Adrenal gland (tissue), 12 donors: ENCODE results near the gene WLS. TPM values are rescaled to one million over a fixed set of nuclear protein-coding genes. Genes with fewer than 3 reads are reported as not detected.

ENCODE experiments used
- DNase-seq, 7 donors: peaks; one replicate each; pipeline ENCODE4 v3.0.0-alpha.2; 2019 to 2020
- H3K27ac ChIP-seq, 5 donors: fragments of 200-600 bp; sonication (generic) in 4 of 5; 1 replicate in 3 of 5; 2 replicates in 2 of 5; pipeline versions ENCODE4 v1.5.1 to v1.8.0; 2016 to 2020; ENCODE audit warnings: mild to moderate bottlenecking in 1 of 5
- H3K27me3 ChIP-seq: fragments of 200-600 bp; 2 replicates; pipeline ENCODE4 v1.8.0; 2021
- H3K36me3 ChIP-seq, 2 donors: fragments of 200-600 bp; replicated peaks in 1 of 2; 1 replicate in 1 of 2; 2 replicates in 1 of 2; pipeline versions ENCODE4 v1.5.1 to v1.8.0; 2018 to 2022
- H3K4me1 ChIP-seq, 2 donors: fragments of 200-600 bp; replicated peaks in 1 of 2; 1 replicate in 1 of 2; 2 replicates in 1 of 2; pipeline versions ENCODE4 v1.5.1 to v1.8.0; 2018 to 2021
- H3K4me3 ChIP-seq, 4 donors: fragments of 200-600 bp; sonication (generic) in 3 of 4; one replicate each; pipeline ENCODE4 v1.5.1; 2016 to 2018
- H3K9me3 ChIP-seq, 3 donors: fragments of 200-600 bp; sonication (generic) in 1 of 3; replicated peaks in 1 of 3; 1 replicate in 2 of 3; 2 replicates in 1 of 3; pipeline versions ENCODE4 v1.5.1 to v1.8.0; 2016 to 2021
- POLR2A ChIP-seq, 2 donors: fragments of 450-650 bp; IDR thresholded peaks; one replicate each; pipeline ENCODE4 v1.6.1; 2017; ENCODE audit warnings: antibody characterized with exemption in 2 of 2, mild to moderate bottlenecking in 2 of 2, moderate library complexity in 1 of 2
- WGBS, 4 donors: extraction: QIAGEN DNeasy Blood & Tissue Kit in 2 of 4; methylation state at CpG; one replicate each; pipeline versions ENCODE4 v1.1.5 to v1.1.7; 2013 to 2017; 5-methylcytosine and 5-hydroxymethylcytosine counted together
- intact Hi-C, 2 donors: fragments of 100-400 bp; cut with DNase I; formaldehyde crosslinking; loops; one replicate each; pipeline versions ENCODE4 v1.14.1 to v1.15.0; 2022 to 2023
- microRNA counts, 2 donors: library from miRNA; unstranded; fragments of <30 nt; microRNA quantifications; one replicate each; lab custom pipeline; 2016
- microRNA-seq, 3 donors: library from miRNA; unstranded; fragments of <30 nt; microRNA quantifications; one replicate each; pipeline ENCODE4, GENCODE V29; 2017 to 2020
- polyA plus RNA-seq, 3 donors: library from polyadenylated mRNA; stranded (reverse); fragments of 200-250 nt in 2 of 3; fragments of 350-450 nt in 1 of 3; fragmentation: Illumina TruSeq in 1 of 3; extraction: RNeasy Lipid Tissue Mini Kit (QIAGEN cat#74804) in 1 of 3; gene quantifications; one replicate each; pipeline ENCODE4 v1.2.3, GENCODE V29; 2013 to 2014
- small RNA-seq, 2 donors: library from RNA; depleted of rRNA; stranded (forward); fragments of <200 nt; gene quantifications; one replicate each; pipeline ENCODE3, GENCODE V24; 2016
- total RNA-seq, 9 donors: library from RNA; depleted of rRNA in 4 of 9; stranded (reverse); fragments of >200 nt in 4 of 9; fragments of 120-200 nt in 1 of 9; fragmentation: NEBNext Ultra II Directional in 1 of 9; extraction: Animal tissue kit (Norgen Biotek cat#: 25700) in 1 of 9; gene quantifications; one replicate each; pipeline versions ENCODE4 v1.1.0 to v1.2.4, GENCODE V29; 2013 to 2023
- TF ChIP-seq, protein P1 (sequence below), 6 experiments: fragments of 450-650 bp in 4 of 6; fragments of 200-600 bp in 2 of 6; sonication (generic) in 1 of 6; IDR thresholded peaks; 1 replicate in 5 of 6; 2 replicates in 1 of 6; pipeline versions ENCODE4 v1.5.1 to v1.8.0; 2016 to 2021; ENCODE audit warnings: antibody characterized with exemption in 6 of 6, mild to moderate bottlenecking in 2 of 6, moderate library complexity in 1 of 6
- donor health status: healthy with polysubstance abuse.
- donor health status: Bipolar disorder and iron deficiency.
- donor health status: DM: yes; HTN: yes; CAD: no.
- donor health status: DM: no; HTN: no; CAD: no.
- donor health status: DM: no; HTN: no; CAD: no.
- donor health status: DM: yes; HTN: yes; CAD: no.

The WLS gene
- total and polyA plus RNA-seq, 12 donors = 28.7 to 114 (median 59.5) TPM

DNA sequence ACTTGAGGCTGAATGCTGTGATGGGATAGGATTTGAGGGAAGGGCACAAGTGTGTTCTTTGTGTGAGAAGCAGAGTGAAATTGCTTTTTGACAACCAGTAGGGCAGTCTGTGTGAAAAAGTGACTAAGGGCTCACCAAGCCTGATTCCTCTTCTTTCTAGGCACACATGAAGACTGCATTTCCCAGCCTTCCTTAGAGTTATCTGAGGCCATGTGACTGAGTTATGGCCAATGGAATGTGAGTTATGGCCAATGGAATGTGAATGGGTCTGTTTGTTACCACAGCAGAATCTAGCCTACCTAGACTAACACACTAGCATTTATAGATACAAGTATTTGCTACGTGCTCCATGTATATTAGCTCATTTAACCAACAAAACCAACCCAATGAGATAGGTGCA is 146.6 kb downstream of the WLS start:
- Histone ChIP-seq H3K27ac (no peak overlapping the region), H3K36me3 (no peaks in the 10 kb centered on the region), H3K9me3 (no peaks in the 10 kb centered on the region), H3K4me3 (no peak overlapping the region), H3K27me3 (no peaks in the 10 kb centered on the region), H3K4me1 (no peaks in the 10 kb centered on the region)
- no peak for TF ChIP-seq POLR2A (IDR thresholded peaks at IDR 0.05)
- TF ChIP-seq, protein P1, sequence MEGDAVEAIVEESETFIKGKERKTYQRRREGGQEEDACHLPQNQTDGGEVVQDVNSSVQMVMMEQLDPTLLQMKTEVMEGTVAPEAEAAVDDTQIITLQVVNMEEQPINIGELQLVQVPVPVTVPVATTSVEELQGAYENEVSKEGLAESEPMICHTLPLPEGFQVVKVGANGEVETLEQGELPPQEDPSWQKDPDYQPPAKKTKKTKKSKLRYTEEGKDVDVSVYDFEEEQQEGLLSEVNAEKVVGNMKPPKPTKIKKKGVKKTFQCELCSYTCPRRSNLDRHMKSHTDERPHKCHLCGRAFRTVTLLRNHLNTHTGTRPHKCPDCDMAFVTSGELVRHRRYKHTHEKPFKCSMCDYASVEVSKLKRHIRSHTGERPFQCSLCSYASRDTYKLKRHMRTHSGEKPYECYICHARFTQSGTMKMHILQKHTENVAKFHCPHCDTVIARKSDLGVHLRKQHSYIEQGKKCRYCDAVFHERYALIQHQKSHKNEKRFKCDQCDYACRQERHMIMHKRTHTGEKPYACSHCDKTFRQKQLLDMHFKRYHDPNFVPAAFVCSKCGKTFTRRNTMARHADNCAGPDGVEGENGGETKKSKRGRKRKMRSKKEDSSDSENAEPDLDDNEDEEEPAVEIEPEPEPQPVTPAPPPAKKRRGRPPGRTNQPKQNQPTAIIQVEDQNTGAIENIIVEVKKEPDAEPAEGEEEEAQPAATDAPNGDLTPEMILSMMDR (IDR thresholded peaks at IDR 0.05) = no peak
- intact Hi-C loops = no loop called here
- no peak for DNase-seq
- 87 to 97% (median 91%) methylated on average over 1 of the region's 1 CpG for WGBS, 4 donors

DNA sequence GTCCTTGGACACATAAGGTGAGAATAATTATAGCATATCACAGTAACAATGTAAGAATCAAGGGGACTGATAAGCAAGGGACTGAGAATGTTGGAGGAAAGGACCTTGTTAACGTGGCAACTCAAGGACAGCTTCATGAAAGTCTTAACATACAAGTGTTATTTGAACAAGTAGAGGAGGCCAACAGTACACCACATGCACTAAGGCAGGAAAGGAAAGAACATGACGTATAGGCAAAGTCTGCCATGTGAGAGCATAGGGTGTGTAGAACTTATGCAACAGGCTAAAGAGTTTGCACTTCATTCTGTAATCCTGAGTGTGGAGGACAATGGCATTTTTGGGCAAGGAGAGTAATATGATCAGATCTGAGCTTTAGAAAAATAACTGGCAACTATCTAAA is 148.6 kb downstream of the WLS start:
- DNase-seq = no peak
- no peaks in the 10 kb centered on the region for H3K9me3 ChIP-seq
- TF ChIP-seq, protein P1 (IDR thresholded peaks at IDR 0.05) = no peak
- no peak for TF ChIP-seq POLR2A (IDR thresholded peaks at IDR 0.05)
- 44 to 65% (median 54%) methylated on average over 2 of the region's 2 CpGs for WGBS, 4 donors
- H3K4me1 ChIP-seq = no peaks in the 10 kb centered on the region
- intact Hi-C loops = no loop called here
- no peaks in the 10 kb centered on the region for H3K36me3 ChIP-seq
- no peak overlapping the region for H3K4me3 ChIP-seq
- H3K27ac ChIP-seq = no peak overlapping the region
- H3K27me3 ChIP-seq = no peaks in the 10 kb centered on the region

DNA sequence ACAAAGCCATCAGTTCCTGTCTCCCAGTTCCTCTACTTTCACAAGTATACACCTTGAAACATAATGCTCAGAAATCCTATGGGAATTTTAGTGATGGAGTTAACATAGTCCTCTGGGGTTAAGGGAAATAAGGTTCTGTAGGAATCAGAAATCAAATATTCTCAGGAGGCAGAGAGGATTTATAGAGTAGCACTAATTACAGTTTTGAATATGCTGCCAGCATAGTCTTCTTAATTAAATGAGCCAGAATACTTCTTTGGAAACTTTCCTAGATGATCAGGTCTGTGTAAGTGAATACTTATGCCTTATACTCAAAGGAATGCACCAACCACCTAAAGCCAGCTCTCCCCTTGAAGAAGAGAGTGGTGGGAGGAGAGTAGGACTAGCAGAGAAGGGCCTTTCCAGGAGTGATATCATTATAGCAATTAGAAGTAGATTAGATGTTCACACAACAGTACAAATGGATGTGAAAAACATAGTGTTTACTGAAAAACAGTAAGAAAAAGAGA is 150.5 kb downstream of the WLS start:
- Histone ChIP-seq H3K36me3 (no peaks in the 10 kb centered on the region), H3K4me1 (no peaks in the 10 kb centered on the region), H3K27ac (no peak overlapping the region), H3K4me3 (no peak overlapping the region), H3K9me3 (no peaks in the 10 kb centered on the region), H3K27me3 (no peaks in the 10 kb centered on the region)
- no peak for TF ChIP-seq POLR2A (IDR thresholded peaks at IDR 0.05)
- TF ChIP-seq, protein P1 (IDR thresholded peaks at IDR 0.05) = no peak
- no peak for DNase-seq
- intact Hi-C loops = no loop called here

- Histone ChIP-seq H3K4me1 (peaks cover 0 to 4% of the 10 kb centered on the region in 2 donors), H3K27me3 (no peaks in the 10 kb centered on the region), H3K9me3 (no peaks in the 10 kb centered on the region), H3K36me3 (no peaks in the 10 kb centered on the region), H3K4me3 (no peak overlapping the region), H3K27ac (no peak overlapping the region)
- WGBS, 4 donors = 42 to 90% (median 84%) methylated on average over 1 to 2 of the region's 2 CpGs
- TF ChIP-seq POLR2A (IDR thresholded peaks at IDR 0.05) = no peak
- TF ChIP-seq, protein P1 (IDR thresholded peaks at IDR 0.05) = no peak
- intact Hi-C loops = no loop called here
- DNase-seq = no peak
These were observed 153.7 kb downstream of the WLS start for GRCh38 chr1:68078647-68079046.

MicroRNAs within 50 kb of the gene (microRNA counts, 767-probe panel; counts per million panel counts)
- microRNA hsa-miR-1262 (lab: Ali Mortazavi, UCI) = 0 counts per million in 2 donors

Small RNA genes lying within 50 kb of the gene (microRNA-seq; reads per million reads assigned to microRNA genes)
- 0.57 to 5.4 (median 1.5) reads per million in 3 donors for gene MIR1262

Small RNA genes lying within 50 kb of the gene (small RNA-seq; reads per million reads assigned to genes)
- 0 reads per million in 2 donors for gene COX6B1P7
- 1.2 to 1.3 reads per million in 2 donors for gene MIR1262

Other genes starting within 250 kb of the WLS start
- gene DIRAS3, start 181.9 kb downstream of the WLS start, total RNA-seq = 10 to 100 TPM in 7 of 9 donors, 1 to 10 TPM in 2; 7.6 to 34.7 (median 19.5) TPM
- gene DIRAS3, start 181.9 kb downstream of the WLS start, polyA plus RNA-seq = 10 to 100 TPM; 11.5 to 26.1 (median 16.9) TPM
- under 1 TPM in 1 of 9 donors, not detected in 8; 0.06 TPM for gene RPE65, start 217.4 kb upstream of the WLS start, total RNA-seq
- gene RPE65, start 217.4 kb upstream of the WLS start, polyA plus RNA-seq = not detected